GM12892 (cell line): ENCODE results near the gene LIN37.

Source experiments
- POLR2A ChIP-seq: IDR thresholded peaks from 2 replicates; pipeline ENCODE4 v1.6.1; 2011; ENCODE audit warnings: low read depth, low read length, control low read depth
- POLR2AphosphoS5 ChIP-seq: IDR thresholded peaks from 2 replicates; pipeline ENCODE4 v1.6.1; 2011; ENCODE audit warnings: low read depth, low read length, control low read depth
- TAF1 ChIP-seq: IDR thresholded peaks from 2 replicates; pipeline ENCODE4 v1.6.1; 2011; ENCODE audit warnings: low read depth, mild to moderate bottlenecking, control low read depth, low read length, borderline replicate concordance

GRCh38 chr19:35759697-35760096 is 11.3 kb downstream of the LIN37 start:
- TF ChIP-seq POLR2A, result no peak
- TF ChIP-seq POLR2AphosphoS5, result no peak
- no peak for TF ChIP-seq TAF1
